ENCODE results near the gene NID2.

GRCh38 chr14:52090936-52091335 is 22.1 kb upstream of the NID2 start:
- TF ChIP-seq CTCF (IDR thresholded peaks at IDR 0.05; ENCODE audit: poor library complexity) (no peak), EZH2phosphoT487 (IDR thresholded peaks at IDR 0.05; ENCODE audit: low read depth, severe bottlenecking, unreplicated experiment) (no peak), EZH2 (IDR thresholded peaks at IDR 0.05; ENCODE audit: borderline replicate concordance) (no peak)
